Osteocyte (in vitro differentiated cells): Measurements from ENCODE around the gene IQGAP3. TPM values are rescaled to one million over a fixed set of nuclear protein-coding genes. Genes with fewer than 3 reads are reported as not detected.
A peak's percentile ranks its signal among the peaks of the same experiment; 100 is the strongest.

Experiments
- DNase-seq: peaks from one replicate; pipeline ENCODE4 v3.0.0; 2021; ENCODE audit warnings: mixed read lengths; ENCODE audit not compliant: unreplicated experiment; ENCODE audit errors: extremely low spot score
- H3K27ac Mint-ChIP-seq: one replicate; pipeline ENCODE4 v1.8.0; 2021; ENCODE audit warnings: mild to moderate bottlenecking, mixed read lengths; ENCODE audit not compliant: unreplicated experiment
- H3K27me3 Mint-ChIP-seq: one replicate; pipeline ENCODE4 v1.8.0; 2021; ENCODE audit warnings: mixed read lengths; ENCODE audit not compliant: unreplicated experiment
- H3K36me3 Mint-ChIP-seq: one replicate; pipeline ENCODE4 v1.8.0; 2021; ENCODE audit warnings: mixed read lengths; ENCODE audit not compliant: unreplicated experiment
- H3K4me1 Mint-ChIP-seq: one replicate; pipeline ENCODE4 v1.8.0; 2021; ENCODE audit warnings: mixed read lengths; ENCODE audit not compliant: unreplicated experiment
- H3K4me3 Mint-ChIP-seq: one replicate; pipeline ENCODE4 v1.8.0; 2021; ENCODE audit warnings: mild to moderate bottlenecking, moderate library complexity, mixed read lengths; ENCODE audit not compliant: unreplicated experiment
- H3K9me3 Mint-ChIP-seq: one replicate; pipeline ENCODE4 v1.8.0; 2021; ENCODE audit warnings: mixed read lengths; ENCODE audit not compliant: unreplicated experiment
- CTCF ChIP-seq: fragments of 200-600 bp; sonication (generic); IDR thresholded peaks from 2 replicates; pipeline ENCODE4 v1.5.0; 2021; ENCODE audit warnings: antibody characterized with exemption, mild to moderate bottlenecking, moderate library complexity
- total RNA-seq: library from RNA; stranded (reverse); gene quantifications from 2 replicates; pipeline ENCODE4 v1.2.1, GENCODE V29; 2021

Gene IQGAP3
- total RNA-seq, 1 donor from 2014 or later: 9.8 TPM

GRCh38 chr1:156594190-156594589 lies 21.8 kb upstream of the IQGAP3 start:
- DNase-seq: no peak
- no peak overlapping the region for H3K4me3 Mint-ChIP-seq
- H3K9me3 Mint-ChIP-seq: no peaks in the 10 kb centered on the region
- H3K27ac Mint-ChIP-seq: no peak overlapping the region
- peaks cover 11% of the 10 kb centered on the region for H3K4me1 Mint-ChIP-seq
- peaks cover 9% of the 10 kb centered on the region for H3K36me3 Mint-ChIP-seq
- no peaks in the 10 kb centered on the region for H3K27me3 Mint-ChIP-seq
- no peak for TF ChIP-seq CTCF

GRCh38 chr1:156593661-156593989 lies 21.3 kb upstream of the IQGAP3 start:
- Mint-ChIP-seq H3K36me3 (peaks cover 9% of the 10 kb centered on the region), H3K9me3 (no peaks in the 10 kb centered on the region), H3K27me3 (peaks cover under 1% of the 10 kb centered on the region), H3K4me3 (no peak overlapping the region), H3K4me1 (peaks cover 11% of the 10 kb centered on the region), H3K27ac (no peak overlapping the region)
- TF ChIP-seq CTCF: no peak
- DNase-seq: no peak

GRCh38 chr1:156592910-156593660 lies 20.7 kb upstream of the IQGAP3 start:
- Mint-ChIP-seq H3K27me3 (peaks cover 2% of the 10 kb centered on the region), H3K27ac (no peak overlapping the region), H3K4me1 (peaks cover 11% of the 10 kb centered on the region), H3K36me3 (peaks cover 9% of the 10 kb centered on the region), H3K9me3 (no peaks in the 10 kb centered on the region), H3K4me3 (peak overlapping the region; percentile 81)
- TF ChIP-seq CTCF: no peak
- DNase-seq: no peak

- H3K4me3 Mint-ChIP-seq: peak overlapping the region; percentile 81
- no peaks in the 10 kb centered on the region for H3K9me3 Mint-ChIP-seq
- peaks cover 2% of the 10 kb centered on the region for H3K27me3 Mint-ChIP-seq
- H3K4me1 Mint-ChIP-seq: peaks cover 11% of the 10 kb centered on the region
- TF ChIP-seq CTCF: no peak
- peak overlapping the region; percentile 41 for H3K27ac Mint-ChIP-seq
- peaks cover 9% of the 10 kb centered on the region for H3K36me3 Mint-ChIP-seq
- no peak for DNase-seq
These were observed 20.0 kb upstream of the IQGAP3 start for GRCh38 chr1:156592158-156592909.

GRCh38 chr1:156591432-156592157 lies 19.2 kb upstream of the IQGAP3 start, which contains the start of gene NAXE:
NAXE (plus strand) TSS chr1:156591776; CDS start chr1:156591805, 29 bp downstream.
- Mint-ChIP-seq H3K4me3 (peak within 1 kb of the TSS; percentile 81), H3K36me3 (peaks cover 5% of the 10 kb centered on the region), H3K4me1 (peaks cover 11% of the 10 kb centered on the region), H3K27me3 (peaks cover 2% of the 10 kb centered on the region), H3K9me3 (no peaks in the 10 kb centered on the region), H3K27ac (peak within 1 kb of the TSS; percentile 91)
- peak; percentile 88 for DNase-seq
- TF ChIP-seq CTCF: no peak
